ENCODE measurements around the gene PAFAH1B1.
A peak's percentile ranks its signal among the peaks of the same experiment; 100 is the strongest.
"Not testable (repeated sequence)": the region's sequence is repeated elsewhere in the genome, so short reads cannot be mapped to it uniquely, and the experiment has no call there.

PAFAH1B1 gene

GRCh38 chr17:2615882-2616281 lies 22.4 kb downstream of the PAFAH1B1 start:
- H3K9ac ChIP-seq (ENCODE audit: low read length): no peak overlapping the region
- H3K9me3 ChIP-seq (ENCODE audit: insufficient read depth, low read length): no peaks in the 10 kb centered on the region
- peaks cover 87% of the 10 kb centered on the region for H4K20me1 ChIP-seq (ENCODE audit: insufficient read depth, low read length)
- no peak overlapping the region for H3K27ac ChIP-seq (ENCODE audit: low read length)
- TF ChIP-seq EZH2phosphoT487 (IDR thresholded peaks at IDR 0.05; ENCODE audit: low read depth) (no peak), CTCF (IDR thresholded peaks at IDR 0.05; ENCODE audit: low read depth, low read length) (no peak)
- no peaks in the 10 kb centered on the region for H3K36me3 ChIP-seq (replicated peaks; ENCODE audit: low read depth, low read length)
- no peak overlapping the region for H3K4me2 ChIP-seq (ENCODE audit: low read length)
- peaks cover 99% of the 10 kb centered on the region for H3K79me2 ChIP-seq (ENCODE audit: low read length)
- H3K4me3 ChIP-seq (ENCODE audit: low read length): no peak overlapping the region
- no peak overlapping the region for H2AFZ ChIP-seq (ENCODE audit: low read depth, low read length)
- H3K27me3 ChIP-seq (ENCODE audit: low read depth, low read length): no peaks in the 10 kb centered on the region
- no peaks in the 10 kb centered on the region for H3K4me1 ChIP-seq (ENCODE audit: low read length)

GRCh38 chr17:2621241-2621640 lies 27.8 kb downstream of the PAFAH1B1 start:
- Histone ChIP-seq H4K20me1 (ENCODE audit: insufficient read depth, low read length) (peaks cover 89% of the 10 kb centered on the region), H3K4me3 (ENCODE audit: low read length) (no peak overlapping the region), H3K4me1 (ENCODE audit: low read length) (peaks cover 15% of the 10 kb centered on the region), H3K36me3 (replicated peaks; ENCODE audit: low read depth, low read length) (no peaks in the 10 kb centered on the region), H3K27ac (ENCODE audit: low read length) (no peak overlapping the region), H3K4me2 (ENCODE audit: low read length) (no peak overlapping the region), H2AFZ (ENCODE audit: low read depth, low read length) (no peak overlapping the region), H3K27me3 (ENCODE audit: low read depth, low read length) (no peaks in the 10 kb centered on the region), H3K9me3 (ENCODE audit: insufficient read depth, low read length) (no peaks in the 10 kb centered on the region), H3K9ac (ENCODE audit: low read length) (no peak overlapping the region), H3K79me2 (ENCODE audit: low read length) (peaks cover 94% of the 10 kb centered on the region)
- TF ChIP-seq EZH2phosphoT487 (IDR thresholded peaks at IDR 0.05; ENCODE audit: low read depth) (no peak), CTCF (IDR thresholded peaks at IDR 0.05; ENCODE audit: low read depth, low read length) (no peak)

- H3K27ac ChIP-seq (ENCODE audit: low read length); H3K27me3 ChIP-seq (ENCODE audit: low read depth, low read length); H3K4me2 ChIP-seq (ENCODE audit: low read length); H3K36me3 ChIP-seq (replicated peaks; ENCODE audit: low read depth, low read length); H2AFZ ChIP-seq (ENCODE audit: low read depth, low read length); H3K9me3 ChIP-seq (ENCODE audit: insufficient read depth, low read length); H3K9ac ChIP-seq (ENCODE audit: low read length); H3K4me3 ChIP-seq (ENCODE audit: low read length): not testable (repeated sequence)
- peaks cover 90% of the 10 kb centered on the region for H4K20me1 ChIP-seq (ENCODE audit: insufficient read depth, low read length)
- H3K4me1 ChIP-seq (ENCODE audit: low read length): peaks cover 15% of the 10 kb centered on the region
- peaks cover 94% of the 10 kb centered on the region for H3K79me2 ChIP-seq (ENCODE audit: low read length)
Observed at GRCh38 chr17:2621951-2622405, 28.5 kb downstream of the PAFAH1B1 start.

- not testable (repeated sequence) for H2AFZ ChIP-seq (ENCODE audit: low read depth, low read length); H3K27ac ChIP-seq (ENCODE audit: low read length); H3K4me2 ChIP-seq (ENCODE audit: low read length); H3K9ac ChIP-seq (ENCODE audit: low read length); H3K4me3 ChIP-seq (ENCODE audit: low read length); H3K27me3 ChIP-seq (ENCODE audit: low read depth, low read length); H3K36me3 ChIP-seq (replicated peaks; ENCODE audit: low read depth, low read length); H3K9me3 ChIP-seq (ENCODE audit: insufficient read depth, low read length)
- H3K4me1 ChIP-seq (ENCODE audit: low read length): peaks cover 15% of the 10 kb centered on the region
- H3K79me2 ChIP-seq (ENCODE audit: low read length): peaks cover 94% of the 10 kb centered on the region
- peaks cover 90% of the 10 kb centered on the region for H4K20me1 ChIP-seq (ENCODE audit: insufficient read depth, low read length)
Observed at GRCh38 chr17:2622721-2623301, 29.4 kb downstream of the PAFAH1B1 start.

- H3K36me3 ChIP-seq (replicated peaks; ENCODE audit: low read depth, low read length): no peaks in the 10 kb centered on the region
- no peaks in the 10 kb centered on the region for H3K9me3 ChIP-seq (ENCODE audit: insufficient read depth, low read length)
- peaks cover 26% of the 10 kb centered on the region for H3K4me1 ChIP-seq (ENCODE audit: low read length)
- no peaks in the 10 kb centered on the region for H3K27me3 ChIP-seq (ENCODE audit: low read depth, low read length)
- no peak overlapping the region for H3K9ac ChIP-seq (ENCODE audit: low read length)
- no peak overlapping the region for H2AFZ ChIP-seq (ENCODE audit: low read depth, low read length)
- peak overlapping the region; percentile 62 for H3K4me3 ChIP-seq (ENCODE audit: low read length)
- H3K4me2 ChIP-seq (ENCODE audit: low read length): peak overlapping the region; percentile 80
- H4K20me1 ChIP-seq (ENCODE audit: insufficient read depth, low read length): peaks cover 93% of the 10 kb centered on the region
- TF ChIP-seq EZH2phosphoT487 (IDR thresholded peaks at IDR 0.05; ENCODE audit: low read depth) (no peak), CTCF (IDR thresholded peaks at IDR 0.05; ENCODE audit: low read depth, low read length) (no peak)
- peak overlapping the region; percentile 58 for H3K27ac ChIP-seq (ENCODE audit: low read length)
- H3K79me2 ChIP-seq (ENCODE audit: low read length): peaks cover 94% of the 10 kb centered on the region
Observed at GRCh38 chr17:2624292-2624731, 30.9 kb downstream of the PAFAH1B1 start.

GRCh38 chr17:2626626-2627219 lies 33.3 kb downstream of the PAFAH1B1 start:
- H4K20me1 ChIP-seq (ENCODE audit: insufficient read depth, low read length): peaks cover 96% of the 10 kb centered on the region
- not testable (repeated sequence) for H3K36me3 ChIP-seq (replicated peaks; ENCODE audit: low read depth, low read length)
- peaks cover 97% of the 10 kb centered on the region for H3K79me2 ChIP-seq (ENCODE audit: low read length)

GRCh38 chr17:2628922-2629321 lies 35.5 kb downstream of the PAFAH1B1 start:
- H2AFZ ChIP-seq (ENCODE audit: low read depth, low read length); H3K4me2 ChIP-seq (ENCODE audit: low read length); H3K9ac ChIP-seq (ENCODE audit: low read length); H3K27ac ChIP-seq (ENCODE audit: low read length); H3K36me3 ChIP-seq (replicated peaks; ENCODE audit: low read depth, low read length); H3K4me3 ChIP-seq (ENCODE audit: low read length); H3K27me3 ChIP-seq (ENCODE audit: low read depth, low read length); H3K9me3 ChIP-seq (ENCODE audit: insufficient read depth, low read length): not testable (repeated sequence)
- Histone ChIP-seq H3K4me1 (ENCODE audit: low read length) (peaks cover 19% of the 10 kb centered on the region), H4K20me1 (ENCODE audit: insufficient read depth, low read length) (peaks cover 92% of the 10 kb centered on the region), H3K79me2 (ENCODE audit: low read length) (peaks cover 100% of the 10 kb centered on the region)

More at GRCh38 chr17:2626626-2627219, 33.3 kb downstream of the PAFAH1B1 start:
- H2AFZ ChIP-seq (ENCODE audit: low read depth, low read length); H3K9me3 ChIP-seq (ENCODE audit: insufficient read depth, low read length); H3K4me2 ChIP-seq (ENCODE audit: low read length); H3K9ac ChIP-seq (ENCODE audit: low read length); H3K27me3 ChIP-seq (ENCODE audit: low read depth, low read length); H3K27ac ChIP-seq (ENCODE audit: low read length); H3K4me3 ChIP-seq (ENCODE audit: low read length): not testable (repeated sequence)
- H3K4me1 ChIP-seq (ENCODE audit: low read length): peaks cover 26% of the 10 kb centered on the region

Data from OCI-LY3 (cell line).